Stimulated activated CD8-positive, alpha-beta memory T cell treated with anti-CD3 and anti-CD28 coated beads, Interleukin-7, amount 100 ng/mL, for 1 hour (primary cell): Measurements from ENCODE around the gene SEMA3B.
A peak's percentile ranks its signal among the peaks of the same experiment; 100 is the strongest.
"Not testable (repeated sequence)": the region's sequence is repeated elsewhere in the genome, so short reads cannot be mapped to it uniquely, and the experiment has no call there.

Experiments used
- DNase-seq, 2 donors: peaks; one replicate each; pipeline ENCODE4 v3.0.0-alpha.2; 2020; ENCODE audit warnings: low read depth in 2 of 2

The SEMA3B gene

DNA sequence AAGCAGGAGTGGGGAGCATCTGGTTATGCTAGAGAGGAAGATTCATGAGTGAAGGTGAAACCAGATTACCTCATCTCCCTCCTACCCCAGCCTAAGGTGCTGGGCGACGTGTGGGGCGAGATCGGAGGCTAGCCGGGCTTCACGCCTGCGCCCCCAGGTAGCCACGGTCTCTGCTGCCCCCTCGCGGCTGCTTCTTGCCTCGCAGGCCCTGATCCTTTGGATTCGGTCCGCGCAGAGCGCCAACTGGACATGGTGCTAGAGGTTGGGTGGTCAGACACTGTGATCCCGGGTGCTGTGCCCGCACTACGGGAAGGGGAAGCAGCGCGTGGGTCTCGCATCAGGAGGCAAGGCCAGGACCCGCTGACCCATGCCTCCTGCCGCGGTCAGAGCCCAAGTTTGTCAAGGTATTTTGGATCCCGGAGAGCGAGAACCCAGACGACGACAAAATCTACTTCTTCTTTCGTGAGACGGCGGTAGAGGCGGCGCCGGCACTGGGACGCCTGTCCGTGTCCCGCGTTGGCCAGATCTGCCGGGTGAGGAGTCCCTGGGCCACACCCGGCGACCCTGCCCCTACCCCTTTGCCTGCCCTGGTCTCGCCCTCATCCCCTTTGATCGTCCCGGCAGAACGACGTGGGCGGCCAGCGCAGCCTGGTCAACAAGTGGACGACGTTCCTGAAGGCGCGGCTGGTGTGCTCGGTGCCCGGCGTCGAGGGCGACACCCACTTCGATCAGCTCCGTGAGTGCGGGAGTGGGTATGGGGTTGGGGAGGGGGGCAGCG, 4.2 kb downstream of the SEMA3B start:
- peak; percentile 73 to 86 for DNase-seq

DNA sequence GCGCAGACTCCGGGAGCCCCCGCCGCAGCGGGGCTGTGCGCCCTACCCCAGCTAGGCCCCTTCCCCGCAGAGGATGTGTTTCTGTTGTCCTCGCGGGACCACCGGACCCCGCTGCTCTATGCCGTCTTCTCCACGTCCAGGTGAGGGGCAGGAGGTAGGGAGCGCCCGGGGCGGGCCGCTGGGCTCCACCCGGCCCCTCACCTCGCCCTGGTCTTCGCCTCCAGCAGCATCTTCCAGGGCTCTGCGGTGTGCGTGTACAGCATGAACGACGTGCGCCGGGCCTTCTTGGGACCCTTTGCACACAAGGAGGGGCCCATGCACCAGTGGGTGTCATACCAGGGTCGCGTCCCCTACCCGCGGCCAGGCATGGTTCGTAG, 4.7 kb downstream of the SEMA3B start:
- no peak for DNase-seq

DNA sequence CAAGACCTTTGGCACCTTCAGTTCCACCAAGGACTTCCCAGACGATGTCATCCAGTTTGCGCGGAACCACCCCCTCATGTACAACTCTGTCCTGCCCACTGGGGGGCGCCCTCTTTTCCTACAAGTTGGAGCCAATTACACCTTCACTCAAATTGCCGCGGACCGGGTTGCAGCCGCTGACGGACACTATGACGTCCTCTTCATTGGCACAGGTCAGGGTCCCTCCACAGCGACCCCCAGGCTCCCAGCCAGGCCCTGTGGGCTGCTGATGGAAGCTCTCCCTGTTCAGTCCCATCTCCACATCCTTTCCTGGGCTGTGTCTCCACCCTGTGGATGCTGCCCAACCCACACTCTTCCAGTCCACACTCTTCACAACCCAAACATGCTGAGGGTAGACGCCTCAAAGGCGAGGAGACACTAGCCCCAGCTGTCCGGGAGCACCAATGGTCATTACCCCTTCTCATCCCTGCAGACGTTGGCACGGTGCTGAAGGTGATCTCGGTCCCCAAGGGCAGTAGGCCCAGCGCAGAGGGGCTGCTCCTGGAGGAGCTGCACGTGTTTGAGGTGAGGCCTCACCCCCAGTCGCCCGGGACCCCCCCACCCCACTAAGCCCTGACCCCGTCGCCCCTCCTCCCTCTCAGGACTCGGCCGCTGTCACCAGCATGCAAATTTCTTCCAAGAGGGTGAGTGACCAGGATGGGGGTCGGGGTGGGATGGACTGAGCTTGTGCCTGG, 5.6 kb downstream of the SEMA3B start:
- DNase-seq = peak in 1 of 2 donors; percentile 55

DNA sequence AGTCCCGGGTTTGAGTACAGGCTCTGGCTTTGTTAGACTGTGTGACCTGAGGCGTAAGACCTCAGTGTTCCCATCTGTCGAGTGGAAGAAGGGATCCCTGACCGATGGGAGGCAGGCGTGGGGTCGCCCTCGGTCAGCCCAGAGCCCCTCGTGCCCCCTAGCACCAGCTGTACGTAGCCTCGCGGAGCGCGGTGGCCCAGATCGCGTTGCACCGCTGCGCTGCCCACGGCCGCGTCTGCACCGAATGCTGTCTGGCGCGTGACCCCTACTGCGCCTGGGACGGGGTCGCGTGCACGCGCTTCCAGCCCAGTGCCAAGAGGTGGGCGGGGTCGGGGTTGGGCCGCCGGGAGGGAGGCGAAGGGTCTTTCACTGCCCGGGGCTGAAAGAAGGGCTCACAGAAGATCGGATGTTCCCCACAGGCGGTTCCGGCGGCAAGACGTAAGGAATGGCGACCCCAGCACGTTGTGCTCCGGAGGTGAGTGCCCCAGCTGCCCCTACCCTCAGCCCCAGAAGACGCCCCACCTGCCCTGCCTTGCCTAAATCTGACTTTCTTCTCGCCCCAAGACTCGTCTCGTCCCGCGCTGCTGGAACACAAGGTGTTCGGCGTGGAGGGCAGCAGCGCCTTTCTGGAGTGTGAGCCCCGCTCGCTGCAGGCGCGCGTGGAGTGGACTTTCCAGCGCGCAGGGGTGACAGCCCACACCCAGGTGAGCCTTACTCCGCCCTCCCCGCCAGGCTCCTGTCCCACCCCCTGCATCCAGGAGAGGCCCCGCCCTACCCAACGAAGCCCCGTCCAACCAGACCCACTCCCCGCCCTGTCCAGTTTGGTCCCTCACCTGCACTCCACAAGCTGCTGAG, 6.4 kb downstream of the SEMA3B start:
- DNase-seq = no peak

DNA sequence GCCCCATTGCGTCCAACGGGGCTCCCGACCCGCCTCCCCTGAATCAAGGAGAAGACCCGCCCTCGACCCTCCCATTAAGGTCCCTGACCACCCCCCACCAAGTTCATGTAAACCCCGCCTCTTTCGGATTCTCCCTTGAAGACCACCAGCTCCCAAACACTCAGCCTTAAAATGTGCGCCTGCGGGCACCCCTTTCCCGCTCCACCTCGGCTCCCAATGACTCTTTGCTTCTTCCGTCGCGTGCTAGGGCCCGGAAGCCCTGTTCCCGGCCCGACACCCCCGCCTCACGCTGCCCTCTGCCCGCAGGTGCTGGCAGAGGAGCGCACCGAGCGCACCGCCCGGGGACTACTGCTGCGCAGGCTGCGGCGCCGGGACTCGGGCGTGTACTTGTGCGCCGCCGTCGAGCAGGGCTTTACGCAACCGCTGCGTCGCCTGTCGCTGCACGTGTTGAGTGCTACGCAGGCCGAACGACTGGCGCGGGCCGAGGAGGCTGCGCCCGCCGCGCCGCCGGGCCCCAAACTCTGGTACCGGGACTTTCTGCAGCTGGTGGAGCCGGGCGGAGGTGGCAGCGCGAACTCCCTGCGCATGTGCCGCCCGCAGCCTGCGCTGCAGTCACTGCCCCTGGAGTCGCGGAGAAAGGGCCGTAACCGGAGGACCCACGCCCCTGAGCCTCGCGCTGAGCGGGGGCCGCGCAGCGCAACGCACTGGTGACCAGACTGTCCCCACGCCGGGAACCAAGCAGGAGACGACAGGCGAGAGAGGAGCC, 7.2 kb downstream of the SEMA3B start:
- no peak for DNase-seq

DNA sequence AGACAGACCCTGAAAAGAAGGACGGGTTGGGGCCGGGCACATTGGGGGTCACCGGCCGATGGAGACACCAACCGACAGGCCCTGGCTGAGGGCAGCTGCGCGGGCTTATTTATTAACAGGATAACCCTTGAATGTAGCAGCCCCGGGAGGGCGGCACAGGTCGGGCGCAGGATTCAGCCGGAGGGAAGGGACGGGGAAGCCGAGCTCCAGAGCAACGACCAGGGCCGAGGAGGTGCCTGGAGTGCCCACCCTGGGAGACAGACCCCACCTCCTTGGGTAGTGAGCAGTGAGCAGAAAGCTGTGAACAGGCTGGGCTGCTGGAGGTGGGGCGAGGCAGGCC, 7.8 kb downstream of the SEMA3B start:
- DNase-seq = no peak

DNA sequence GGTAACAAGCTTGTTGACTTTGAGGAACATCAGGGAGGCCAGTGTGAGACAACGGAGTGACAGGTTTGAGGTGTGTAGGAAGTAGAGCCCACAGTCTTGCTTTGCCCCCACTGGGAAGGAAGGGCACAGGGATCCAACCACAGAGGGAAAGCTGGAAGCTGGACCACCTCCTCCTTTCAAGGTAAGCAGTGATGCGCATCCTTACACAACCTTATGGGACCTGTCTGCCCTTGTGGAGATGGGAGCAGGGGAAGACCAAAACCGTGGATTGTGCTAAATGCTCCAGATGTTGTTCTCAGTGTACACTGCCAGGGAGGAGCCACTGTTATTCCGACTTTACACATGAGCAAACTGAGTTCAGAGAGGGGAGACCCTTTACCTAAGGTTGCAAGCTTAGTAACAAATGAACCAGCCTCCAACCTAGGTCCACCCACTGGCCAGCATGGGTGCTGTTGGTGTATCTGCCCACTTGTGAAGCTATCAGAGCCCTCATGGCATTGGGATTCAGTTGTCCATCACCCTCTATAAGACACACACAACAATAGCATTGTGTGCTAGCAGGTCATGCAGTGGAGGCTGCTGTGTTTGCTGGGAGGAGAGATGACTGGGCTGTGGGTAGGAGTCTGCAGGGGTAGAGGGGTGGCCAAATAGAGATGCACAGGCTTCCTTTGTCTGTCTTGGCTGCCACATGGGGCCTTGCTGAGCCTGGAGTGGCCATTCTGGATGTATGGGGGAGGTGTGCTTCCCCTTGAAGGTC, 9.4 kb downstream of the SEMA3B start:
- no peak for DNase-seq

DNA sequence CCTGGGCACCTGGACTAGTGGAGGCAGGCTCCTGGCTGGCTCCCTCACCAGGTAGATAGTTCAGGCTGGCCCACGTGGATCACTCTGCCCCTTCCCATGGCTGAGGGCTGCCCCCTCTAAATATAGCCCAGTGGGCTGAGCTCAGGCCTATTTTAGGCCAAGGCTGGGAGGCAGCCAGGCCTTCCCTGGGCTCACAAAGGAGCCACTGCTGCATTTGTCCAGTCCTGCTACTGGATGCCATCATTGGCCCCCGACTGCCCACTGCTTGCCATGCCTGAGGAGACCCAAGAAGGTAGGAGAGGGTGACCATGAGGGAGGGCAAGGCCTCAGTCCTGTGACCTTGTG, 9.9 kb downstream of the SEMA3B start, which contains the start of gene LSMEM2:
Gene LSMEM2, plus strand, starts transcription at position 208 of the 345 bp plus-strand sequence. Its CDS starts 27 bp downstream, at position 235.
- DNase-seq = no peak

DNA sequence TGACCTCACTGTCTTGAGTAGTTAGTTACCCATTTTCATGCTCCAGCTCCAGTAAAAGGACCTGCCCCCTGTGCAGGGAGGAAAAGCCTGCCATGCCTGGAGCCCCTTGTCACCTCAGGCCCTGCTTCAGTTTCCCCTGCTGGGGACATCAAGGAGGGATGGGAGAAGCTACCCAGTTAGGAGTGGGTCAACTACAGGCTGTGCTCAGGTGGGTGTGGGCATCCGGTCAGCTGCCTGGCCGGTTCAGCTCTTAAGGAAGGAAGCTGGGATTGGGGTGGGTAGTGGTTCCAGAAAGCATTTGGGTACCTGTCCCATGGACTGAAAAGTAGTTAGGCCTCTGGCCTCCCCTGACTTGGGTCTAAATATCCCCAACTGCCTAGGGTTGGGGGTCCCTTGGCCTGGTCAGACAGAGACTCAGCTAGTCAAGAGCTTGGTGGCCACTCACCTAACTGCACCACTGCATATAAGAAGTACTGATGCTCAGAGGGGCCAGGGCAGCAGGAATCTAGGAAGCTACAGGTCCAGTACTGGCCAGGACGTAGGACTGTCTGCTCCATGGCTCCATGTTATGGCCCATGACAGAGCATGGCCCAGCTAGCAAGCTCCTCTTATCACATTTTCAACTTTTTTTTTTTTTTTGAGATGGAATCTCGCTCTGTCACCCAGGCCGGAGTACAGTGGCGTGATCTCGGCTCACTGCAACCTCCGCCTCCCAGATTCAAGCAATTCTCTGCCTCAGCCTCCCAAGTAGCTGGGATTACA, 10.5 kb downstream of the SEMA3B start:
- DNase-seq = no peak

DNA sequence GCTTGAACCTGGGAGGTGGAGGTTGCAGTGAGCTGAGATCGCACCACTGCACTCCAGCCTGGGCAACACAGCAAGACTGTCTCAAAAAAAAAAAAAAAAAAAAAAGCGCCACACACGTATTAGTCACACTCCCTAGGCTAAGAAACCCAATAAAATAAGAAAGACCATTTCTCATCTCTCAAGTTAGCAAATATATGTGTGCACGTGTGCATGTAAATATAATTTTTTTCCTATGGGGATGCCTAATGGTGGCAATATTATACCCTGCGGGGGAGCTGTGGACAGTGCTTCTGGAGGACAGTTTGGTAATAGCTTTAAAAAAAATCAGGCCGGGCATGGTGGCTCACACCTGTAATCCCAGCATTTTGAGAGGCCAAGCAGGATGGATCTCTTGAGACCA, 15.2 kb downstream of the SEMA3B start:
- DNase-seq = not testable (repeated sequence)

DNA sequence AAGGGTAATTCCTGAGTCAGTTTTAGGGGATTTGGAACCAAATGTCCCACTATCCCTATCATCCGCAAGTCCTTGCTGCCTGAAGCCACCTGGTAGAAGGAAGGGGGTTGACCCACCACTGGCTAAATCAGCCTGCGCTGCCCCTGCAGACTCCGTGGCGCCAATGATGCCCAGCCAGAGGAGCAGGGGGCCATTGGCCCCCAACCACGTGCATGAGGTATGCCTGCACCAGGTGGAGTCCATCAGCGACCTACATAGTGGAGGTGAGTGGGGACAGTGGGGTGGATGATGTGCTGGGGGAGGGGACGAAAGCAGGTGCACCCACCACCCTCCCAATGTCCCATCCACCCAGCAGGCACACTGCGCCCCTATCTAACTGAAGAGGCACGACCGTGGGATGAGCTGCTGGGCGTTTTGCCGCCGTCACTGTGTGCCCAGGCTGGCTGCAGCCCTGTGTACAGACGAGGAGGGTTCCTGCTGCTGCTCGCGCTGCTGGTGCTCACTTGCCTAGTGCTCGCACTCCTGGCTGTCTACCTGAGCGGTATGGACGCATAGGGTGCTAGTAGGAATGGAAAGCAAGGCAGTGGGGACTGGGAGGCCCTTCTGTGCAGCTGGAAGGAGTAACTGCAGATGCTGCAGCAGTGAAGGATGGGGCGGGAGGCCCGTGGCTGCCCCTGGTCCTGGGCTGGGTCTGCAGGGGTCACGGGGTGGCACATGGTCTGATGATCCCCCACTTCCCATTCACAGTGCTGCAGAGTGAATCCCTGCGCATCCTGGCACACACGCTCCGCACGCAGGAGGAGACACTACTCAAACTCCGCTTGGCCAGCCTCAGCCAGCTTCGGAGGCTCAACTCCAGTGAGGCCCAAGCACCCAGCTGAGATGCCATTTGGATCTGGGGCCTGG, 17.6 kb downstream of the SEMA3B start:
- no peak for DNase-seq

DNA sequence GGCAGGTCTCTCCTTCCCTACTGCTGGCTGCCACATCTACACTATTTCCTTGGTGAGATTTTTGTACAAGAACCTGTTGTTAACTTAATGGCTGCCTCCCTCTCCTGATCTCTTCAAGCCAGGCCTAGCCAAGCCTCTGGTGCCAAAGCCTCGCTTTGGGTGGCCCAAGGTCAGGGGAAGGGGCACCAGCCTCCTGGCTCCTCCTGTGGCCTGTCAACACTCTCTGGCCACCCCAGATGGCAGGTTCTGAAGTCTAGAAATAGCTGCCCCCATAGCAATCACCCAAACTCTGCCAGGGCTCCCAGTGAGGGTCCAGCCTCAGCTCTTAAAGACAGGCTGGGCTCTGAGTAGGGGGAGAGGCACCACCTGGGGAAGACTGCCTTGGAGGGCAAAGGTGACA, 18.3 kb downstream of the SEMA3B start:
- DNase-seq = no peak

DNA sequence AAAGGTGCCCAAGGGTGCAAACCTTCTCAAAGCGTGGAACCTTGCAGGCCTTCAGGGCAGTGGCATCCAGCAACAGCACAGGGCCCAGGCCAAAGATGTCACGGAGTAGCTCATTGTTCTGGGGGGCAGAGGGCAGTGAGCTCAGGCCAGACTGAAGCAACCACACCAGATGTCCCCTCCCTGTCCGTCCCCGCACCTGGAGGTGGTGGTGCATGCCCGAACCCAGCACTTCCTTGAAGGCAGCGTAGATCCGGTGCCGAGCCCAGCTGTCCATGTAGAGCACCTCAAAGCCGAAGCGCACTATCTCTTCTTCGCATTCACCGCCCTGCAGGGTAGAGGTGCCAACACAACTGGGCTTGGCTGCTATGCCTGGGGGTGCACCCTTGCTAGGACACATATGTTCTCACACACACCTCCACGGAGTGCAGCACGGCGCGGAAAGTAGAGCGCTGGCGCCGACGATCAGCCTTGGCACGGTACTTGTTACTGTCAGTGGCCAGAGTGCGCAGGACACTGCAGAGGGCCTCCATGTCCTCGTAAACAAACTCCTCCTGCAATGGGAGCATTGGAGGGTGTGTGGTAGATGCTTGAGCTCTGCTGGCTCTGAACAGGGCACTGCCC, 19.6 kb downstream of the SEMA3B start:
- no peak for DNase-seq

DNA sequence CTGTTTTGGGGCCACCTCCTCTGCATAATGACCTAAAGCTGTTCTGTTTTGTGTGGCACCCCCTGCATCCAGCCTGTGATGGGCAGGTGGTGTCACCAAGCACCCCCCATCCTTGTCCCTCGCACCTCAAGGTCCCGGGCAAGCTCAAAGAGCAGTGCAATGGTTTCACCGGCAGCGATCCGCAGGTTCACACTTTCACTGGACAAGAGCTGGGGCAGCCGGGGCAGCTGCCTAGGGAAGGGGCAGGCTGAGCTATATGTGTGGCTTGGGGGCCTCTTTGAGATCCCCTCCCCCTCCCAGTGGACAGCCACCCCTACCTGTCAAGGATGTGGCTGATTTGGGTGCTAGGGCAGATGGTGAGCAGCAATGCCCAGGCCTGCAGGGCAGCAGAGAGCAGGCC, 20.2 kb downstream of the SEMA3B start:
- no peak for DNase-seq

DNA sequence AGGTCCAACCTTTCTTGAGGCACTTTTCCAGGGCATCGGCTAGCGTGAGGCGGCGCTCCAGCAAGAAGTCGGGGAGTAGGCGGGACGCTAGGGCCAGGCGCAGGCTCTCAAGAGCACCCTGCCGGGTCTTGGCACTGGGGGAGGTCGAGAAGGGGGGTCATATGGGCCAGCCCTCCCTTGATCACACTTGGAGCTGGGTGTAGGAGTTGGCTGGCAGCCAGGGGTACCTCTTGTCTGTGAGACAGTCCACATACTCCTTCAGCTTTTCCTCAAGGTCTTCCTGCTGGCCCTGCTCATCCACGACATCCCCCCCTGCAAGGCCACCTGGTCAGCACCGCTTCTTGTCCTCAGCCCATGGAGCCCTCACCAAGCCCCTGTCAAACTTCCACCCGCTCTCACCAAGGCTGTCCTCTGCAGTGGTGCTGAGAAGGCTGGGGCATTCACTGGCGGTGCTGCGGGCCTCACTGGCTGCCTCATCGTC, 21.3 kb downstream of the SEMA3B start:
- no peak for DNase-seq

DNA sequence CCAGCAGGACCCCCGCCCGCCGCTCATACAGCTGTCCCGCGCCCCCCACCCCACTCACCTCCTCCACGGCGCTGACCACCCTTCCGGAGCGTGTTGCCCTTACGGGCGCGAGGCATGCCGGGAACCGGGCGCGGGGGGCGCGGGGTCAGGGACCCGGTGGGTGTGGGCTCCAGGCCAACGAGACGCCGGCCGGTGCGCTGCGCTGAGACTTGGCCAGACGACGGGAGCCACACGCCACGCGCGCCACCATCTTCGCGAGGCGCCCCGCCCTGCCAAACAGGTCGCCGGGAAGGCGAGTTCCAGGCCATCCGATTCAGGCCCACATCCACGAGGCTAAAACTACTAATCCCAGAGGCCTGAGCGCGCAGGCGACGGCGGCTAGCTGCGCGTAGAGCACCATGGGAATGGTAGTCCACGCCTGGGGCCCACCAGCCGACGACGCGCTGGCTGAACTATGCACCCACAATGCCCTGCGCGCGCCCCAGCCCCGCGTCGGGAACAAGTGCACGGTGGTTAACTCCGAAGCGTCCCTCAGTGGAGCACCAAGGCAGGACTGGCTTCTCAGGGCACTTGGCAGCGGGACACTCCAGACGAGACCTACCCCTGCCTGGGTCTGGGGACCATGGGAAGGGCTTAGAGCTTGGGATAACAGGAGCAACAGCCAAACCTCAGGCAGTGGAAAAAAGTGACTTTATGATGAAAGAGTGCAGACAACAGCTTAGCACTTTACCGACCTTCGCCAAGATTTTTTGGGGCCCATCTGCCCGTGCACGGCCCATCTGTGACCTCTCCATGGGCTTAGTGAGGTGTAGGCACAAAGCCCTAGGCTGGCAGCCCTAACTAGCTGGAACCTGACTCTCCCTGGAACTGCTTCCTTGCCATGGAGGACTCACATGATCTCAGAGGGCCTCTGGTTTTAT, 23.5 kb downstream of the SEMA3B start, which contains the start of gene IFRD2:
Gene IFRD2, minus strand, starts transcription at position 271 of the 920 bp plus-strand sequence. Its CDS starts 155 bp downstream, at position 116.
- peak; percentile 87 for DNase-seq

DNA sequence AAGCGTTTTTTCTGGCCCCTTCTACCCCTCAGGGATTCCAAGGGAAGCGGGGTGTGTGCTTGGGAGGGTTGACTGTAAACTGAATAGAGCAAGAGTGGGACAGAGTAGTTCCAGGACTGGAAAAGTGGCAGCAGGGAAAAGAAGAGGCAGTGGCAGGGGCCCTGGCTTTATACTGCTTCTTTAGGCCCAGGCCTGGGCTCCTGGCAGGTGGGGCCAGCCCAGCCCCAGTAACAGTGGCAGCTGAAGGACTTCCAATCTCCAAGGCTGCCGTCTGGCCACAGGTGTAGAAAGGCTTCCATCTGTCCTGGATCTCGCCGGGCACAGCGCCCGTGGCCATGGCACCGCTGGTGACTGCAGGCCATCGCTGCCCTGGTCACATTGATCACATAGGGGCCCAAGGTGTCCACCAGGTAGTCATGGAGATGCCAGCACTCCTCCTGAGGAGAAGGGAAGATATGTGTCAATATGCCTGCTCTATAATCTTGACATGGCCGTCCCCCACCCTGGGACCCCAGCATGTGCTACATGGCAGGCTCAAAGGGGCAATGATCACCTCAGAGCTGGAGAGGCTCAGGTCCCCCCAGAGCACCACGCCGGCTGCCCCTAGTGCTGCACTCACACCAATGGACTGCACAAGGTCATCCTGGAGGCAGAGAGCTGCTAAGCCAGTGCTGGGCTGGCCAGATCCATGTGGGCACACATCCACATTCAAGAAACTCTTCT, 24.3 kb downstream of the SEMA3B start:
- DNase-seq = no peak
